PC-9 (cell line): Measurements from ENCODE around the gene MRPL57.

Source experiments
- EZH2 ChIP-seq: fragments of 200-600 bp; sonication (generic); IDR thresholded peaks from 2 replicates; pipeline ENCODE4 v1.8.0; 2017; ENCODE audit warnings: antibody characterized with exemption, low read depth
- TF ChIP-seq, protein P1 (sequence below): fragments of 200-600 bp; sonication (generic); conservative IDR thresholded peaks from 2 replicates; pipeline ENCODE4 v1.6.1; 2017; ENCODE audit warnings: mixed run types, antibody characterized with exemption, mild to moderate bottlenecking, moderate library complexity

GRCh38 chr13:21221268-21221667 lies 44.8 kb downstream of the MRPL57 start:
- no peak for TF ChIP-seq EZH2
- TF ChIP-seq, protein P1, sequence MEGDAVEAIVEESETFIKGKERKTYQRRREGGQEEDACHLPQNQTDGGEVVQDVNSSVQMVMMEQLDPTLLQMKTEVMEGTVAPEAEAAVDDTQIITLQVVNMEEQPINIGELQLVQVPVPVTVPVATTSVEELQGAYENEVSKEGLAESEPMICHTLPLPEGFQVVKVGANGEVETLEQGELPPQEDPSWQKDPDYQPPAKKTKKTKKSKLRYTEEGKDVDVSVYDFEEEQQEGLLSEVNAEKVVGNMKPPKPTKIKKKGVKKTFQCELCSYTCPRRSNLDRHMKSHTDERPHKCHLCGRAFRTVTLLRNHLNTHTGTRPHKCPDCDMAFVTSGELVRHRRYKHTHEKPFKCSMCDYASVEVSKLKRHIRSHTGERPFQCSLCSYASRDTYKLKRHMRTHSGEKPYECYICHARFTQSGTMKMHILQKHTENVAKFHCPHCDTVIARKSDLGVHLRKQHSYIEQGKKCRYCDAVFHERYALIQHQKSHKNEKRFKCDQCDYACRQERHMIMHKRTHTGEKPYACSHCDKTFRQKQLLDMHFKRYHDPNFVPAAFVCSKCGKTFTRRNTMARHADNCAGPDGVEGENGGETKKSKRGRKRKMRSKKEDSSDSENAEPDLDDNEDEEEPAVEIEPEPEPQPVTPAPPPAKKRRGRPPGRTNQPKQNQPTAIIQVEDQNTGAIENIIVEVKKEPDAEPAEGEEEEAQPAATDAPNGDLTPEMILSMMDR, result no peak
